Ishikawa (cell line): ENCODE data around the gene FAM89A.

Experiments
- MAX ChIP-seq: IDR thresholded peaks from 2 replicates; pipeline ENCODE4 v1.6.1; 2012
- TEAD4 ChIP-seq: IDR thresholded peaks from 2 replicates; pipeline ENCODE4 v1.6.1; 2012

GRCh38 chr1:231052777-231053176 lies 12.7 kb upstream of the FAM89A start:
- no peak for TF ChIP-seq MAX
- TF ChIP-seq TEAD4, result no peak
